H9 (cell line): ENCODE data around the gene SVOP. TPM values are rescaled to one million over a fixed set of nuclear protein-coding genes. Genes with fewer than 3 reads are reported as not detected.
A peak's percentile ranks its signal among the peaks of the same experiment; 100 is the strongest.

Experiments used
- DNase-seq: peaks from one replicate; pipeline ENCODE4 v3.0.0-alpha.2; 2017
- H2AFZ ChIP-seq: one replicate; pipeline ENCODE4 v1.6.1; 2013; ENCODE audit warnings: mild to moderate bottlenecking, low read length, control low read depth, moderate library complexity
- H2AK5ac ChIP-seq: 2 replicates; pipeline ENCODE4 v1.6.1; 2013; ENCODE audit warnings: low read length, control low read depth, mixed read lengths; ENCODE audit not compliant: insufficient read length
- H2BK120ac ChIP-seq: one replicate; pipeline ENCODE4 v1.6.1; 2013; ENCODE audit warnings: low read depth, mild to moderate bottlenecking, low read length, control low read depth, inconsistent platforms; ENCODE audit not compliant: poor library complexity, severe bottlenecking
- H2BK12ac ChIP-seq: 2 replicates; pipeline ENCODE4 v1.6.1; 2013; ENCODE audit warnings: low read length, control low read depth, mixed read lengths, low read depth; ENCODE audit not compliant: insufficient read length
- H2BK15ac ChIP-seq: 2 replicates; pipeline ENCODE4 v1.6.1; 2013; ENCODE audit warnings: low read depth, low read length, control low read depth
- H2BK20ac ChIP-seq: one replicate; pipeline ENCODE4 v1.6.1; 2013; ENCODE audit warnings: low read depth, mild to moderate bottlenecking, low read length, control low read depth, inconsistent platforms; ENCODE audit not compliant: poor library complexity, severe bottlenecking
- H2BK5ac ChIP-seq: 2 replicates; pipeline ENCODE4 v1.6.1; 2013; ENCODE audit warnings: low read length, control low read depth, mixed read lengths; ENCODE audit not compliant: insufficient read length
- H3K14ac ChIP-seq: 2 replicates; pipeline ENCODE4 v1.6.1; 2013; ENCODE audit warnings: low read length, control low read depth; ENCODE audit not compliant: insufficient read depth
- H3K18ac ChIP-seq: 2 replicates; pipeline ENCODE4 v1.6.1; 2013; ENCODE audit warnings: low read depth, mild to moderate bottlenecking, mixed read lengths, low read length, control low read depth; ENCODE audit not compliant: insufficient read length
- H3K23ac ChIP-seq: 2 replicates; pipeline ENCODE4 v1.6.1; 2013; ENCODE audit warnings: low read length, control low read depth, mixed read lengths, low read depth; ENCODE audit not compliant: insufficient read length
- H3K23me2 ChIP-seq: 2 replicates; pipeline ENCODE4 v1.6.1; 2013; ENCODE audit warnings: low read depth, mild to moderate bottlenecking, mixed read lengths, low read length, control low read depth; ENCODE audit not compliant: insufficient read length, poor library complexity, severe bottlenecking
- H3K27ac ChIP-seq: 2 replicates; pipeline ENCODE4 v1.5.1; 2013; ENCODE audit warnings: low read length, control low read depth, mixed read lengths, low read depth; ENCODE audit not compliant: insufficient read length
- H3K27me3 ChIP-seq: 2 replicates; pipeline ENCODE4 v1.6.1; 2013; ENCODE audit warnings: low read length, control low read depth, inconsistent platforms; ENCODE audit not compliant: insufficient read depth
- H3K4ac ChIP-seq: 2 replicates; pipeline ENCODE4 v1.6.1; 2013; ENCODE audit warnings: low read depth, mild to moderate bottlenecking, control low read depth, inconsistent platforms, low read length, moderate library complexity
- H3K4me1 ChIP-seq: 2 replicates; pipeline ENCODE4 v1.6.1; 2013; ENCODE audit warnings: low read length, control low read depth, inconsistent platforms; ENCODE audit not compliant: insufficient read depth
- H3K4me2 ChIP-seq: 2 replicates; pipeline ENCODE4 v1.6.1; 2013; ENCODE audit warnings: low read length, control low read depth, mixed read lengths; ENCODE audit not compliant: insufficient read length, insufficient read depth
- H3K56ac ChIP-seq: 2 replicates; pipeline ENCODE4 v1.6.1; 2013; ENCODE audit warnings: low read depth, mild to moderate bottlenecking, mixed read lengths, low read length, control low read depth; ENCODE audit not compliant: insufficient read length
- H3K79me1 ChIP-seq: 2 replicates; pipeline ENCODE4 v1.6.1; 2013; ENCODE audit warnings: low read depth, mild to moderate bottlenecking, moderate library complexity, low read length, control low read depth, inconsistent platforms; ENCODE audit not compliant: insufficient read depth, poor library complexity, severe bottlenecking
- H3K79me2 ChIP-seq: 2 replicates; pipeline ENCODE4 v1.6.1; 2013; ENCODE audit warnings: low read length, control low read depth, inconsistent platforms; ENCODE audit not compliant: insufficient read depth
- H3K9ac ChIP-seq: 2 replicates; pipeline ENCODE4 v1.6.1; 2013; ENCODE audit warnings: low read length, control low read depth, mixed read lengths; ENCODE audit not compliant: insufficient read length; ENCODE audit errors: extremely low read depth
- H3K9me3 ChIP-seq: one replicate; pipeline ENCODE4 v1.6.1; 2013; ENCODE audit warnings: low read depth, low read length, inconsistent platforms; ENCODE audit not compliant: control insufficient read depth
- H3T11ph ChIP-seq: one replicate; pipeline ENCODE4 v1.6.1; 2013; ENCODE audit warnings: mild to moderate bottlenecking, low read length, control low read depth, inconsistent platforms
- H4K20me1 ChIP-seq: one replicate; pipeline ENCODE4 v1.6.1; 2013; ENCODE audit not compliant: control insufficient read depth, insufficient read length, insufficient read depth
- H4K5ac ChIP-seq: 2 replicates; pipeline ENCODE4 v1.6.1; 2013; ENCODE audit warnings: low read depth, mild to moderate bottlenecking, mixed read lengths, low read length, control low read depth; ENCODE audit not compliant: insufficient read length
- H4K8ac ChIP-seq: replicated peaks from 2 replicates; pipeline ENCODE4 v1.6.1; 2013; ENCODE audit warnings: low read length, control low read depth, mixed read lengths, low read depth; ENCODE audit not compliant: insufficient read length
- H4K91ac ChIP-seq: 2 replicates; pipeline ENCODE4 v1.6.1; 2013; ENCODE audit warnings: low read depth, mild to moderate bottlenecking, moderate library complexity, mixed read lengths, low read length, control low read depth; ENCODE audit not compliant: insufficient read length
- H3K27ac Mint-ChIP-seq, 3 experiments: 2 replicates in 2 of 3; 3 replicates in 1 of 3; pipeline ENCODE4 v1.8.0; 2020 to 2021; ENCODE audit warnings: mixed read lengths in 3 of 3, mild to moderate bottlenecking in 1 of 3, moderate library complexity in 1 of 3
- H3K27me3 Mint-ChIP-seq: 2 replicates; pipeline ENCODE4 v1.8.0; 2021; ENCODE audit warnings: low read depth, mild to moderate bottlenecking, moderate library complexity, mixed read lengths
- H3K36me3 Mint-ChIP-seq, 3 experiments: 2 replicates in 2 of 3; 3 replicates in 1 of 3; pipeline ENCODE4 v1.8.0; 2020 to 2021; ENCODE audit warnings: low read depth in 3 of 3, mixed read lengths in 3 of 3; ENCODE audit not compliant: insufficient read depth in 1 of 3
- H3K4me1 Mint-ChIP-seq, 2 experiments: 2 replicates each; pipeline ENCODE4 v1.8.0; 2020; ENCODE audit warnings: mixed read lengths in 2 of 2
- H3K4me3 Mint-ChIP-seq, 2 experiments: 2 replicates in 1 of 2; 3 replicates in 1 of 2; pipeline ENCODE4 v1.8.0; 2020 to 2021; ENCODE audit warnings: mild to moderate bottlenecking in 2 of 2, mixed read lengths in 2 of 2, moderate library complexity in 1 of 2
- H3K9me3 Mint-ChIP-seq, 2 experiments: 2 replicates in 1 of 2; 3 replicates in 1 of 2; pipeline ENCODE4 v1.8.0; 2020; ENCODE audit warnings: mild to moderate bottlenecking in 2 of 2, mixed read lengths in 2 of 2, moderate library complexity in 1 of 2
- CTCF ChIP-seq: fragments of 200-600 bp; sonication (generic); conservative IDR thresholded peaks from 3 replicates; pipeline ENCODE4 v1.8.0; 2021; ENCODE audit warnings: antibody characterized with exemption, mild to moderate bottlenecking
- WGBS: extraction: QIAGEN DNeasy Blood & Tissue Kit; methylation state at CpG from one replicate; pipeline ENCODE4 v1.1.7; 2013; ENCODE audit warnings: missing lambda C conversion rate, low lambda C conversion rate, mixed read lengths; ENCODE audit not compliant: insufficient read length; ENCODE audit errors: extremely low coverage; 5-methylcytosine and 5-hydroxymethylcytosine counted together
- total RNA-seq: library from RNA; stranded (reverse); gene quantifications from 2 replicates; pipeline ENCODE4 v1.2.1, GENCODE V29; 2021

Gene SVOP
- total RNA-seq, 1 experiment from 2014 or later: 0.15 TPM

GRCh38 chr12:109053382-109054123 lies 32.7 kb upstream of the SVOP start:
- Mint-ChIP-seq H3K36me3 (0 out of 7 replicates have a peak, but pooled peaks cover 0 to under 1% (median 0%) of the 10 kb centered on the region in 3 experiments), H3K27ac (peak overlapping the region in 2 of 3 experiments; percentile 47 to 62; a peak in 3 of 7 replicates), H3K27me3 (no peaks in the 10 kb centered on the region; the same call in 1 of the 2 replicates), H3K4me1 (peaks cover 12 to 15% of the 10 kb centered on the region in 2 experiments), H3K9me3 (no peaks in the 10 kb centered on the region; a peak in 1 of 5 replicates), H3K4me3 (peak overlapping the region; percentile 86 to 96)
- Histone ChIP-seq H3K9ac (peak overlapping the region; percentile 11), H4K5ac (no peak overlapping the region), H3K4me2 (peak overlapping the region; percentile 85), H3K9me3 (no peaks in the 10 kb centered on the region), H3K4me1 (no peaks in the 10 kb centered on the region; the same call in 1 of the 2 replicates), H3K23me2 (peaks cover 7% of the 10 kb centered on the region), H2BK120ac (no peak overlapping the region), H3K14ac (no peak overlapping the region), H3K27ac (no peak overlapping the region), H2BK12ac (no peak overlapping the region), H2AFZ (no peak overlapping the region), H3T11ph (no peak overlapping the region), H2BK15ac (no peak overlapping the region), H3K79me2 (no peaks in the 10 kb centered on the region), H2AK5ac (no peak overlapping the region), H2BK20ac (no peak overlapping the region), H3K4ac (no peak overlapping the region), H3K18ac (no peak overlapping the region), H4K20me1 (no peaks in the 10 kb centered on the region), H4K8ac (no peak overlapping the region), H4K91ac (no peak overlapping the region), H3K56ac (no peak overlapping the region), H2BK5ac (no peak overlapping the region), H3K27me3 (no peaks in the 10 kb centered on the region), H3K23ac (no peak overlapping the region), H3K79me1 (no peaks in the 10 kb centered on the region)
- no peak for DNase-seq
- TF ChIP-seq CTCF: no peak
- WGBS: no CpG with 5 or more reads among the region's 9 CpGs
